Left lung (tissue), 10 donors: Measurements from ENCODE around the gene MREG. TPM values are rescaled to one million over a fixed set of nuclear protein-coding genes. Genes with fewer than 3 reads are reported as not detected.

Experiments used
- ATAC-seq: fragments of 200-7000 bp; cut with Tn5 transposase; one replicate; pipeline ENCODE4 v1.9.1; 2020; ENCODE audit warnings: moderate library complexity
- DNase-seq, 4 donors: peaks; one replicate each; pipeline ENCODE4 v3.0.0-alpha.2; 2013 to 2020
- H3K27ac ChIP-seq, 2 donors: fragments of 200-600 bp; sonication (generic) in 1 of 2; one replicate each; pipeline versions ENCODE4 v1.5.0 to v1.8.0; 2020 to 2021
- H3K27me3 ChIP-seq, 2 donors: fragments of 200-600 bp; sonication (generic) in 1 of 2; one replicate each; pipeline versions ENCODE4 v1.5.0 to v1.8.0; 2020 to 2021
- H3K36me3 ChIP-seq, 2 donors: fragments of 200-600 bp; sonication (generic) in 1 of 2; one replicate each; pipeline versions ENCODE4 v1.5.0 to v1.8.0; 2020 to 2021
- H3K4me1 ChIP-seq, 2 donors: fragments of 200-600 bp; one replicate each; pipeline ENCODE4 v1.8.0; 2021
- H3K4me3 ChIP-seq, 2 donors: fragments of 200-600 bp; sonication (generic) in 1 of 2; one replicate each; pipeline versions ENCODE4 v1.5.0 to v1.8.0; 2020 to 2021; ENCODE audit warnings: mild to moderate bottlenecking in 1 of 2
- H3K9me3 ChIP-seq, 2 donors: fragments of 200-600 bp; sonication (generic) in 1 of 2; one replicate each; pipeline versions ENCODE4 v1.5.0 to v1.8.0; 2020 to 2021
- intact Hi-C, 2 donors: fragments of 100-400 bp; cut with DNase I; formaldehyde crosslinking; loops; one replicate each; pipeline versions ENCODE4 v1.11.2 to v1.14.2; 2022
- polyA plus RNA-seq, 6 donors: library from polyadenylated mRNA; unstranded; fragments of 120-200 nt; gene quantifications; one replicate each; pipeline ENCODE4 v1.2.1, GENCODE V29; 2013; ENCODE audit not compliant: insufficient read length in 6 of 6
- total RNA-seq, 2 donors: library from RNA; stranded (reverse); fragmentation: NEBNext Ultra II Directional; extraction: Animal tissue kit (Norgen Biotek cat#: 25700); gene quantifications; one replicate each; pipeline ENCODE4 v1.2.1, GENCODE V29; 2021
- TF ChIP-seq, protein P1 (sequence below), 2 donors: fragments of 200-600 bp; sonication (generic) in 1 of 2; IDR thresholded peaks; one replicate each; pipeline versions ENCODE4 v1.5.0 to v1.8.0; 2021; ENCODE audit warnings: antibody characterized with exemption in 2 of 2
- donor health status: DM: no; HTN: yes; CAD: no.
- donor health status: DM: no; HTN: no; CAD: no.

The MREG gene
- total and polyA plus RNA-seq, 8 donors = 12.0 to 17.1 (median 15.0) TPM

DNA sequence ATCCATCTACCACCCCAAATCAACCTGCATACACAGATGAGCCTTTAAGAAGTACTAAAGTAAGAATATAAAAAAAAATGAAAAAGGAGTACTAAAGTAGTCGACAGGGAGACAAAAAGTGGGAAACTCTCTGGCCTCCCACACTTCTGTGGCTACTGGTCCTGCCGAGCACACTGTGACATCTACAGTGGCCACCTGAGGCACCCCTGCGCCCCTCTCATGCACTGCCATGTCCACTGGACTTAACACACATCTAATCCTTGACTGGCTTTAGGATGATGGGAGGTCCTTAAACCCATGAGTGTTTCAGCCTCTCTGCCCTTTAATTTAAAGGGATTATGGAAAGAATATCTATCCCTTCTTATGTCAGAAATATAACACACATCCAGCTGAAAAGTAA lies 71.2 kb downstream of the MREG start:
- no peak for DNase-seq
- H3K27me3 ChIP-seq = no peaks in the 10 kb centered on the region
- TF ChIP-seq, protein P1, sequence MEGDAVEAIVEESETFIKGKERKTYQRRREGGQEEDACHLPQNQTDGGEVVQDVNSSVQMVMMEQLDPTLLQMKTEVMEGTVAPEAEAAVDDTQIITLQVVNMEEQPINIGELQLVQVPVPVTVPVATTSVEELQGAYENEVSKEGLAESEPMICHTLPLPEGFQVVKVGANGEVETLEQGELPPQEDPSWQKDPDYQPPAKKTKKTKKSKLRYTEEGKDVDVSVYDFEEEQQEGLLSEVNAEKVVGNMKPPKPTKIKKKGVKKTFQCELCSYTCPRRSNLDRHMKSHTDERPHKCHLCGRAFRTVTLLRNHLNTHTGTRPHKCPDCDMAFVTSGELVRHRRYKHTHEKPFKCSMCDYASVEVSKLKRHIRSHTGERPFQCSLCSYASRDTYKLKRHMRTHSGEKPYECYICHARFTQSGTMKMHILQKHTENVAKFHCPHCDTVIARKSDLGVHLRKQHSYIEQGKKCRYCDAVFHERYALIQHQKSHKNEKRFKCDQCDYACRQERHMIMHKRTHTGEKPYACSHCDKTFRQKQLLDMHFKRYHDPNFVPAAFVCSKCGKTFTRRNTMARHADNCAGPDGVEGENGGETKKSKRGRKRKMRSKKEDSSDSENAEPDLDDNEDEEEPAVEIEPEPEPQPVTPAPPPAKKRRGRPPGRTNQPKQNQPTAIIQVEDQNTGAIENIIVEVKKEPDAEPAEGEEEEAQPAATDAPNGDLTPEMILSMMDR (IDR thresholded peaks at IDR 0.05) = no peak
- intact Hi-C loops = no loop called here
- no peak overlapping the region for H3K4me3 ChIP-seq
- H3K27ac ChIP-seq = no peak overlapping the region
- H3K4me1 ChIP-seq = no peaks in the 10 kb centered on the region
- H3K36me3 ChIP-seq = peaks cover 0 to 28% of the 10 kb centered on the region in 2 donors
- no peaks in the 10 kb centered on the region for H3K9me3 ChIP-seq
- ATAC-seq = no peak

DNA sequence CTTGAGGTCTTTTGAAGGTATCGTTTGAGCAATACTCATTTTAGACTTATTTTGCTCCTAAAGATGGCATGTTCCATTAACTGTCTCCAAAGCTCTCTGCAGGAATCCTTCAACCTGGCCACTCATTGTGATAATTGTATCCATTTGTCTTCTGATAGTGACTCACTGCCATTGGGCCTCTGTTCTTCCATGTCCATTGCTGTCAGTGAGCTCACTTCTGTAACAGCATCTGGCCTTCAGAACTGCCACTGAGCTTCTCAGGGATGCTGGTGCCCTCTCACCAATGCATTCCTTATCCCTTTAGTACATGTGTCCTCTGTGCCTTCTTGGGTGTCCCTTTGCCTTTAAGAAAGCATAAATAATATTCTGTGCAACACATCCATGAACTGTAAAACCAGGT lies 71.6 kb downstream of the MREG start:
- no peak overlapping the region for H3K4me3 ChIP-seq
- ATAC-seq (no peak), DNase-seq (no peak)
- no peaks in the 10 kb centered on the region for H3K27me3 ChIP-seq
- H3K4me1 ChIP-seq = no peaks in the 10 kb centered on the region
- TF ChIP-seq, protein P1 (IDR thresholded peaks at IDR 0.05) = no peak
- no peak overlapping the region for H3K27ac ChIP-seq
- H3K36me3 ChIP-seq = peaks cover 0 to 28% of the 10 kb centered on the region in 2 donors
- no peaks in the 10 kb centered on the region for H3K9me3 ChIP-seq
- intact Hi-C loops = no loop called here

DNA sequence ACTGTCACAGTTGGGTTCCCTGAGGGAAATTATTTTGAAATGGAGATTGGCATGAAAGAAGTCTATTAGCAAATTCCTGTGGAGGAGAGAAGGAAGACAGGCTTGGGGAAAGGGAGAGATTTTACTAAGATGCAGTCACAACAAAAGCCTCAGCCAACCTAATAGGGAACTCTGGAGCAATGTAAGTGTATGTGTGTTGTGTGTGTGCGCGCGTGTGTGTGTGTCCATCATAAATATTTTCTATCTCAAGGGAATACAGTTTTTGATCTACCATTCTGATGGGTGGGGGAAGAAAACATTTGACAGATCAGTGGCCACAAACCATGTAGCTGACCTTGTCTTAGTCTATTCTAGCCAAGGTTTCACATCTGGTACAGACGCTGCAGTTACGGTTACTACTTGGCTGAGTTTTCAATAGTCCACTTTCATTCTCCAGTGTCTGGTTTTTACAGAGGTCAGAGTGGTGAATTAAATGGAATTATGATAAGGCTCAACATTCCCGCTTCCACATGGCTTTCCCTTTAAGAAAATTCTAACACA lies 72.6 kb downstream of the MREG start:
- Histone ChIP-seq H3K4me1 (no peaks in the 10 kb centered on the region), H3K4me3 (no peak overlapping the region), H3K27me3 (no peaks in the 10 kb centered on the region), H3K36me3 (peaks cover 0 to 27% of the 10 kb centered on the region in 2 donors), H3K9me3 (no peaks in the 10 kb centered on the region), H3K27ac (no peak overlapping the region)
- DNase-seq (no peak), ATAC-seq (no peak)
- TF ChIP-seq, protein P1 (IDR thresholded peaks at IDR 0.05) = no peak
- intact Hi-C loops = no loop called here

DNA sequence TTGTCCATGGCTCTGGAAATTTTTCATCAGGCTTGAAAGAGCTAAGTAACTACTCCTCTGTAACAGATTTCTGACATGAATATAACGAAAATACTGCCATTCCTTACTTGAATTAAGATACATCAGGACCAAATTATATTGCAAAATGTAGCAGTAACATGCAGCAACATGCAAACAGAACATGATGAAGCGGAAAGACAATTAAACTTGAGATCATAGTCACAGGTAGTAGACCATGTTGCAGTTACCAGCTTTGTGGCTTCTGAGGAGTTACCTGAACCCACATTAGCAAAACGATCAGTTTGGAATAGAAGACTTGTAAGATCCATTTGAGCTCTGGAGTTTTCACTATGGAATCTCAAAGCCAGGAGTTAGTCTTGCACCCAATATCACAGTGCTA lies 76.2 kb downstream of the MREG start:
- intact Hi-C loops = no loop called here
- TF ChIP-seq, protein P1 (IDR thresholded peaks at IDR 0.05) = no peak
- ATAC-seq = no peak

DNA sequence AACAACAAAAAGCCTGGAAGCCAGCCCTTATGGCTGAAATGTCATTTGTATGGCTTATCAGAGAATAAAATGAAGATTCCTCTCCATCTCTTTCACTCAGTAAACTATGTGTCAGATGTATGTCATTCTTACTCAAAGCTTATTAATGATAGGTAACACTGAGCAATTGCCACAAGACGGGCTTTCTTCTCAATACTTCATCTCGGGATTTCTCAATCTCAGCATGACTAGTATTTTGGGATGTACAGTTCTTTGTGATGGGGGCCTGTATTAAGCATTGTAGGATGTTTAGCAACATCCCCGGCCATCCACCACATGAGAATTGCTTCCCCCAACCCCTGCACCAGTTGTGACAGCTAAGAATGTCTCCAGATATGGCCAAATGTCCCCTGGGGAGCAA lies 80.2 kb downstream of the MREG start:
- intact Hi-C loops = no loop called here
- Histone ChIP-seq H3K27ac (no peak overlapping the region), H3K4me3 (no peak overlapping the region), H3K36me3 (no peaks in the 10 kb centered on the region), H3K4me1 (peaks cover 0 to 15% of the 10 kb centered on the region in 2 donors), H3K9me3 (no peaks in the 10 kb centered on the region), H3K27me3 (no peaks in the 10 kb centered on the region)
- ATAC-seq (no peak), DNase-seq (no peak)
- TF ChIP-seq, protein P1 (IDR thresholded peaks at IDR 0.05) = no peak

More for the DNA sequence above, 76.2 kb downstream of the MREG start:
- Histone ChIP-seq H3K36me3 (peaks cover 0 to 4% of the 10 kb centered on the region in 2 donors), H3K4me1 (no peaks in the 10 kb centered on the region), H3K4me3 (no peak overlapping the region), H3K27me3 (no peaks in the 10 kb centered on the region), H3K9me3 (no peaks in the 10 kb centered on the region), H3K27ac (no peak overlapping the region)
- DNase-seq = no peak
